Neural cell (in vitro differentiated cells): ENCODE data around the gene GABBR2.

ENCODE experiments used
- EP300 ChIP-seq: fragments of 450-650 bp; conservative IDR thresholded peaks from 2 replicates; pipeline ENCODE4 v1.6.1; 2014; ENCODE audit warnings: antibody characterized with exemption, mild to moderate bottlenecking, moderate library complexity; ENCODE audit not compliant: poor library complexity, severe bottlenecking
- RAD21 ChIP-seq: fragments of 450-650 bp; conservative IDR thresholded peaks from 2 replicates; pipeline ENCODE4 v1.6.1; 2014; ENCODE audit warnings: antibody characterized with exemption, mild to moderate bottlenecking, moderate library complexity

- TF ChIP-seq EP300 (no peak), RAD21 (no peak)
These were observed 293.0 kb downstream of the GABBR2 start for GRCh38 chr9:98415782-98416181.
